Measurements from ENCODE around the gene CMSS1. TPM values are rescaled to one million over a fixed set of nuclear protein-coding genes. Genes with fewer than 3 reads are reported as not detected.
A peak's percentile ranks its signal among the peaks of the same experiment; 100 is the strongest.

The CMSS1 gene
- total RNA-seq, 2 donors from 2014 or later = 18.1 to 22.7 TPM

DNA sequence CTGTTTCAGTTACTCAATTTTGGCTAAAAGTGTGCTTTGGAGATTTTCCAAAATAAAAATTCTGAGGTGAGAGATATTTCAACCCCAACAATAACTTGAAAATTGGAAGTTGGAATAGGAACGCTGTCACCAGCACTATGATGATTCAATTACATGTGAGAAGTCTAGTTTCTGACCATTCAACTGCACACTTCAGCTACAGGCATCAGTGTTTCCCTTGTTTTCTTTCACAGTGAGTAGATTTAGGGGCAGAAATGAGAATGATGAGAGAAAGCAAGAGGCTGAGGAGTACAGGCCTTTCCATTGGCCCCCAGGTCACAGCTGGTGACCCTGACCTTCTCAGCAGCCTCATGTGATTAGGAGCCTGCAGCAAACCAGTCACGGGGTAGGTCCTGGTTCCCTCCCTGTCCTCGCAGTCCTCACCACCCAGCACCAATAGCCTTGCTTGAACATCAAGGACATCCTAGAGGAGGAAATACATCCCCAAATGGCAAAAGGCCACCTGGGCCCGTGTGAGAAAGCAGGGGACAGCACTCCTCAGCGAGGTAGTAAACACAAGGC is 306.6 kb downstream of the CMSS1 start:
- Histone ChIP-seq H3K36me3 (no peaks in the 10 kb centered on the region), H3K27ac (peak overlapping the region; percentile 42 to 69), H3K9me3 (no peaks in the 10 kb centered on the region), H3K4me1 (ENCODE audit: control insufficient read depth in 1 of 2, low read depth in 2 of 2) (peaks cover 21 to 54% of the 10 kb centered on the region in 2 donors), H3K4me3 (no peak overlapping the region), H3K27me3 (replicated peaks; ENCODE audit: insufficient read depth) (no peaks in the 10 kb centered on the region)
- DNase-seq (ENCODE audit: low spot score) = no peak
- no peak for TF ChIP-seq CTCF (IDR thresholded peaks at IDR 0.05)
- ATAC-seq (ENCODE audit: insufficient number of reproducible peaks, low FRiP score, low read depth) = no peak

GRCh38 chr3:100125161-100125938 is 307.7 kb downstream of the CMSS1 start:
- Histone ChIP-seq H3K4me3 (no peak overlapping the region), H3K36me3 (no peaks in the 10 kb centered on the region), H3K4me1 (ENCODE audit: control insufficient read depth in 1 of 2, low read depth in 2 of 2) (peaks cover 21 to 54% of the 10 kb centered on the region in 2 donors), H3K27me3 (replicated peaks; ENCODE audit: insufficient read depth) (no peaks in the 10 kb centered on the region), H3K9me3 (no peaks in the 10 kb centered on the region), H3K27ac (peak overlapping the region in 1 of 2 donors; percentile 69)
- ATAC-seq (ENCODE audit: insufficient number of reproducible peaks, low FRiP score, low read depth) (no peak), DNase-seq (ENCODE audit: low spot score) (no peak)
- TF ChIP-seq CTCF (IDR thresholded peaks at IDR 0.05) = no peak

- ATAC-seq (ENCODE audit: insufficient number of reproducible peaks, low FRiP score, low read depth) = no peak
- no peak overlapping the region for H3K4me3 ChIP-seq
- H3K9me3 ChIP-seq = no peaks in the 10 kb centered on the region
- peaks cover 21 to 44% of the 10 kb centered on the region in 2 donors for H3K4me1 ChIP-seq (ENCODE audit: control insufficient read depth in 1 of 2, low read depth in 2 of 2)
- H3K36me3 ChIP-seq = no peaks in the 10 kb centered on the region
- TF ChIP-seq CTCF (IDR thresholded peaks at IDR 0.05) = no peak
- no peak for DNase-seq (ENCODE audit: low spot score)
- H3K27me3 ChIP-seq (replicated peaks; ENCODE audit: insufficient read depth) = no peaks in the 10 kb centered on the region
- H3K27ac ChIP-seq = no peak overlapping the region
These were observed 310.1 kb downstream of the CMSS1 start for GRCh38 chr3:100127792-100128191.

- H3K27ac ChIP-seq = no peak overlapping the region
- TF ChIP-seq CTCF (IDR thresholded peaks at IDR 0.05) = no peak
- H3K4me1 ChIP-seq (ENCODE audit: control insufficient read depth in 1 of 2, low read depth in 2 of 2) = peaks cover 19 to 37% of the 10 kb centered on the region in 2 donors
- no peak for DNase-seq (ENCODE audit: low spot score)
- no peak overlapping the region for H3K4me3 ChIP-seq
- ATAC-seq (ENCODE audit: insufficient number of reproducible peaks, low FRiP score, low read depth) = no peak
- no peaks in the 10 kb centered on the region for H3K36me3 ChIP-seq
- no peaks in the 10 kb centered on the region for H3K9me3 ChIP-seq
- no peaks in the 10 kb centered on the region for H3K27me3 ChIP-seq (replicated peaks; ENCODE audit: insufficient read depth)
These were observed 310.9 kb downstream of the CMSS1 start for GRCh38 chr3:100128565-100128964.

DNA sequence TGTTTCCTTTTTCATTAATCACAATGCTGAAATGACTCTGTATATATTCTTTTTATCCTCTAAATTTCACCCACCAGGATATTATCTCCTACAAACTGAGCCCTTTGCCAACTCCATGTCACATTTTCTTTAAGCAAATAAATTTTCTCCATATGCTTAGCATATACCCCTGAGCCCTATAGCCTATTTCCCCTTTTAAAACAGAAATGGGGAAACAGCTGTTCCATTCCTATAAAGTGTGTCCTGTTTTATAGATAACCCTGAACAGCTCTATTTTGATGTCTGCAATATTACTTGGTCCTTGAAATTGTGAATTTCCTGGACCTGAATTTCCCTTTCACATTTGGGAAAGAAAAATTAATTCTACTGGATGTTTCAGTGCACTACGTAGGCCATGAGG is 312.3 kb downstream of the CMSS1 start:
- TF ChIP-seq CTCF (IDR thresholded peaks at IDR 0.05) = no peak
- ATAC-seq (ENCODE audit: insufficient number of reproducible peaks, low FRiP score, low read depth) (no peak), DNase-seq (ENCODE audit: low spot score) (no peak)
- Histone ChIP-seq H3K27me3 (replicated peaks; ENCODE audit: insufficient read depth) (no peaks in the 10 kb centered on the region), H3K36me3 (no peaks in the 10 kb centered on the region), H3K9me3 (no peaks in the 10 kb centered on the region), H3K4me1 (ENCODE audit: control insufficient read depth in 1 of 2, low read depth in 2 of 2) (peaks cover 5 to 28% of the 10 kb centered on the region in 2 donors), H3K27ac (no peak overlapping the region), H3K4me3 (no peak overlapping the region)
